ES-I3 (cell line): ENCODE measurements around the gene UTF1.

Source experiments
- H3K36me3 ChIP-seq: 2 replicates; pipeline ENCODE4 v1.6.1; 2013; ENCODE audit warnings: mild to moderate bottlenecking, low read length, control low read depth, moderate library complexity; ENCODE audit not compliant: insufficient read depth
- H3K4me1 ChIP-seq: 2 replicates; pipeline ENCODE4 v1.6.1; 2013; ENCODE audit warnings: mild to moderate bottlenecking, control low read depth, low read length; ENCODE audit not compliant: insufficient read depth
- H3K9ac ChIP-seq: 2 replicates; pipeline ENCODE4 v1.6.1; 2013; ENCODE audit warnings: low read depth, mild to moderate bottlenecking, low read length, moderate library complexity
- H3K9me3 ChIP-seq: 2 replicates; pipeline ENCODE4 v1.6.1; 2013; ENCODE audit warnings: mild to moderate bottlenecking, low read length, moderate library complexity; ENCODE audit not compliant: control insufficient read depth, insufficient read depth

Gene UTF1

GRCh38 chr10:133200621-133201031 is 29.4 kb upstream of the UTF1 start:
- H3K36me3 ChIP-seq: no peaks in the 10 kb centered on the region
- no peak overlapping the region for H3K9ac ChIP-seq
- no peaks in the 10 kb centered on the region for H3K9me3 ChIP-seq
- H3K4me1 ChIP-seq: no peaks in the 10 kb centered on the region

DNA sequence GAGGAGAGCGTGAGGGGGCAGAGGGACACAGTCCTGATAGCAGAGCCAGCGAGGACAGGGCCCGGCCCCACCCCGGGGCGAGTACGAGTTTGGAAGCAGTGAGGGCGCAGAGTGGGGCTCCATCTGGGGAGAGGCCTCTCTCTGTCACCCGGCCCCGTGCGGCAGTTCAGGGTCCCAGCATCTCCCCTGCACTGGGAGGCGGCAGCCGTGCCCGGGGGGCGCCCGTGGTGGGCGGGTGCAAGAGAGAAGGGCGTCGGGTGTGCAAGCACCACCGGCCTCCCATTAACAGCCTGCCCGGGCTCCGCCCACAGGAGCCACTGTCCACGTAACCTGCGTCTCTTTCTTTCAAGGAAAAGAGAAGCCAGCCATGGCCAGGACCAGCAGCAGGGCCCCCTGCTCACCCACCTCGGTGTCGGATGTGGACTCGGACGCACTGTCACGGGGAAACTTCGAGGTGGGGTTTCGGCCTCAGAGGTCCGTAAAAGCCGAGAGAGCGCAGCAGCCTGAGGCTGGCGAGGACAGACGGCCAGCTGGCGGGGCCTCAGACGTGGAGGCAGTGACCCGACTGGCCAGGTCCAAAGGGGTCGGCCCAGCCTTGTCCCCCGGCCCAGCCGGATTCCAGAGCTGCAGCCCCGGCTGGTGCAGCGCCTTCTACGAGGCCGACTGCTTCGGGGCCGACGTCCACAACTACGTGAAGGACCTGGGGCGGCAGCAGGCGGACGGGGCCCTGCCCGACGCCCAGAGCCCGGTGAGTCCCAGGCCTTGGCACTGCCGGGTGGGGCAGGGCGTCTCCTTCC is 28.7 kb upstream of the UTF1 start:
- Histone ChIP-seq H3K9me3 (no peaks in the 10 kb centered on the region), H3K4me1 (no peaks in the 10 kb centered on the region)

GRCh38 chr10:133201948-133202725 is 27.9 kb upstream of the UTF1 start:
- no peaks in the 10 kb centered on the region for H3K9me3 ChIP-seq
- H3K36me3 ChIP-seq: no peaks in the 10 kb centered on the region
- H3K4me1 ChIP-seq: no peaks in the 10 kb centered on the region
- H3K9ac ChIP-seq: no peak overlapping the region

More for the DNA sequence above, 28.7 kb upstream of the UTF1 start:
- Histone ChIP-seq H3K36me3 (no peaks in the 10 kb centered on the region), H3K9ac (no peak overlapping the region)

GRCh38 chr10:133202778-133203651 is 27.0 kb upstream of the UTF1 start:
- Histone ChIP-seq H3K4me1 (no peaks in the 10 kb centered on the region), H3K9ac (no peak overlapping the region), H3K9me3 (no peaks in the 10 kb centered on the region), H3K36me3 (no peaks in the 10 kb centered on the region)

- Histone ChIP-seq H3K4me1 (no peaks in the 10 kb centered on the region), H3K36me3 (no peaks in the 10 kb centered on the region), H3K9me3 (no peaks in the 10 kb centered on the region), H3K9ac (no peak overlapping the region)
These were observed 26.3 kb upstream of the UTF1 start for GRCh38 chr10:133203652-133204195.

DNA sequence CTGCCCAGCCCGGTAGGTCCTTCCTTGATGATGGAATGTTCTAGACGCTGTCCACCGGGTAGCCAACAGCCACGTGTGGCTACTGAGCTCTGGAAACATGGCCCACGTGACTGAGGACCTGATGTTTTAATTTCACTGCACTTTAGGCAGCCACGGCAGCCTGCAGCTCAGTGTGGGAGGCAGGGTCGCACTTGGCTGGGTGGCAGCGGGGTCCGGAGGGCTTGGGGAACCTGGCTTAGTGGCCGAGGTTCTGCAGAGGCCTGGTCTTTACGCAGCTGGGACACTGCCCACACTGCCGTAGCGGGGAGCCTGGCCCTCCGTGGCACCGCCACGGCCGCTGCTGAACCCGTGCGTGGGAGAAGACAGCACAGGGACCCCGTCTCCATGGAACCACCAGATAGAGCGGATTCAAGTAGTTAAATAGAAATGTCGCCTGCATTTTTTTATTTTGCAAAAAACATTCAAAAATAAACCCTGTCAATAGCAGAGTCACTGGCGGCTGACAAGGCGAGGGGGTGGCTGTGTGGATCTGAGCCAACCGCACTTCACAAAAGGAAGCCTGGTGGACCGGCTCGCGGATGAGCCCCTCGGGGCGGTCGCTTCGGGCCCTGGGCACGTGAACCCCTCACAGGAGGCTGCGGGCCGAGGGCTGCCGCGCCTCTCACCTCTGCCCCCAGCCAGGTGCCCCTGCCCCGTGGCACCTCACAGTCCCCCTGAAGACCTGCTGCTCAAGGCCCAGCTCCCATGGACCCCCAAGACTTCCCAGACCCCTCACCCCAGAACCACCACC is 25.6 kb upstream of the UTF1 start:
- Histone ChIP-seq H3K9me3 (no peaks in the 10 kb centered on the region), H3K36me3 (no peaks in the 10 kb centered on the region), H3K4me1 (no peaks in the 10 kb centered on the region), H3K9ac (no peak overlapping the region)

- no peaks in the 10 kb centered on the region for H3K9me3 ChIP-seq
- H3K9ac ChIP-seq: no peak overlapping the region
- no peaks in the 10 kb centered on the region for H3K4me1 ChIP-seq
- H3K36me3 ChIP-seq: no peaks in the 10 kb centered on the region
These were observed 24.9 kb upstream of the UTF1 start for GRCh38 chr10:133205146-133205545.

DNA sequence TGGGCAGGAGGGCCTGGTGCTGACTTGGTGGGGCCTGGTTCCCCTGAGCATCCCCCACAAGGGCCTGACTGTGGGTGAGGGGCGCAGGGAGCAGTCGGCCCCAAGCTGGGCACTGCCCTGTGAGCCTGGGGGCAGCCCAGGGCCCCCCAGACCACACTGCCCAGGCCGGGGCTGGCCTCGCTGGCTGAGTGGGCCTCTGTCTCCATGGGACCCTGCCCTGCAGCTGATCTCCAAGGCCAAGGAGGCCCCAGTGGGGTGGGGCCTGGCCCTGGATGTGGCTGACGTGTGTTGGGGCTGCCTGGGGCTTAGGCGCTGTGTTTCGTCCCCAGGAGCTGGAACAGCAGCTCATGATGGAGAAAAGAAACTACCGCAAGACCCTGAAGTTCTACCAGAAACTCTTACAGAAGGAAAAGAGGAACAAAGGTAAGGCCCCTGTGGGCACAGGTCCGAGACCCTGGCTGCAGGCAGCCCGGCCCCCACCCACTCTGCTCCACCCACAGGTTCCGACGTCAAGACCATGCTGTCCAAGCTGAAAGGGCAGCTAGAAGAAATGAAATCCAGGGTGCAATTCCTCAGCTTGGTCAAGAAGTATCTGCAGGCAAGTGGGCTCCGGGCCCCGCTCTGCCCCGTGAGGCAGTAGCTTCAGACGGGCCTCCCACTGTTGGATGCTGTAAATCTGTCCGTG is 23.5 kb upstream of the UTF1 start:
- H3K9me3 ChIP-seq: no peaks in the 10 kb centered on the region
- H3K36me3 ChIP-seq: no peaks in the 10 kb centered on the region
- H3K4me1 ChIP-seq: no peaks in the 10 kb centered on the region
- no peak overlapping the region for H3K9ac ChIP-seq

DNA sequence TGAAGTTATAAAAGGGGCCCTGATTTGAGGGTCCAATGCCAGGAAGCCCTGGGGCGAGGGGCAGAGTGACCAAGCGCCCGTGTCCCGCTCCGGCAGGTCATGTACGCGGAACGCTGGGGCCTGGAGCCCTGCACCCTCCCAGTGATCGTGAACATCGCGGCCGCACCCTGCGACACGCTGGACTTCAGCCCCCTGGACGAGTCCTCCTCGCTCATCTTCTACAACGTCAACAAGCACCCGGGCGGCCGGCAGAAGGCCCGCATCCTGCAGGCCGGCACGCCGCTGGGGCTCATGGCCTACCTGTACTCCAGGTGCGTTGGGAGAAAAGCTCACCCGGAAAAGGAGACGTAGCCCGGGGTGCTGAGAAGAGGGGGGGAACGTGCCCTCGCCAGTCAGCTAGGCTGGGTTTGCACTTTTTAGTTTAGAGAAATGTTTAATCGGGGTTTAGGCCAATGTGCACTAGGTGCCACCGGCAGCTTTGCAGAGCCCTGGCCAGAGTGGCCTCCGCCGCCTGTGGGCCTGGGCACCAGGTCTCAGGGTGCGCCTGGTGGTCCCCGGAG is 22.9 kb upstream of the UTF1 start:
- H3K9ac ChIP-seq: no peak overlapping the region
- no peaks in the 10 kb centered on the region for H3K4me1 ChIP-seq
- no peaks in the 10 kb centered on the region for H3K36me3 ChIP-seq
- no peaks in the 10 kb centered on the region for H3K9me3 ChIP-seq

GRCh38 chr10:133207627-133208026 is 22.4 kb upstream of the UTF1 start:
- H3K9ac ChIP-seq: no peak overlapping the region
- no peaks in the 10 kb centered on the region for H3K9me3 ChIP-seq

DNA sequence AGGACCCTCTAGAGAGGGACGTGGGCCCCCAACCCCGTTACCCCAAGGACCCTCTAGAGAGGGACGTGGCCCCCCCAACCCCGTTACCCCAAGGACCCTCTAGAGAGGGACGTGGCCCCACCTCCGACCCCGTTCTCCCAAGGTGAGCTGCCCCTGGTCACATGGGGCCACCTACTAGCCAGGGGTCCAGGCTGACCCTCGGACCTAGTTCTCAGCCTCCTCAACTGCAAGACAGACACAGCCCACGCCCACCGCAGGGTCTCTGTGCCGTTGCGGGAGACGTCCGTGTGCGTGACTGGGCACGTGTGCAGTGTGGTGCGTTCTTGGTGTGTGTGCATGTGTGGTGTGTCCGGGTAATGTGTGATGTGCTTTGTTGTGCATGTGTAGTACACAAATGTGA is 21.6 kb upstream of the UTF1 start:
- H3K9ac ChIP-seq: no peak overlapping the region
- no peaks in the 10 kb centered on the region for H3K4me1 ChIP-seq
- no peaks in the 10 kb centered on the region for H3K9me3 ChIP-seq
- no peaks in the 10 kb centered on the region for H3K36me3 ChIP-seq

More at GRCh38 chr10:133207627-133208026, 22.4 kb upstream of the UTF1 start:
- no peaks in the 10 kb centered on the region for H3K36me3 ChIP-seq
- H3K4me1 ChIP-seq: no peaks in the 10 kb centered on the region

DNA sequence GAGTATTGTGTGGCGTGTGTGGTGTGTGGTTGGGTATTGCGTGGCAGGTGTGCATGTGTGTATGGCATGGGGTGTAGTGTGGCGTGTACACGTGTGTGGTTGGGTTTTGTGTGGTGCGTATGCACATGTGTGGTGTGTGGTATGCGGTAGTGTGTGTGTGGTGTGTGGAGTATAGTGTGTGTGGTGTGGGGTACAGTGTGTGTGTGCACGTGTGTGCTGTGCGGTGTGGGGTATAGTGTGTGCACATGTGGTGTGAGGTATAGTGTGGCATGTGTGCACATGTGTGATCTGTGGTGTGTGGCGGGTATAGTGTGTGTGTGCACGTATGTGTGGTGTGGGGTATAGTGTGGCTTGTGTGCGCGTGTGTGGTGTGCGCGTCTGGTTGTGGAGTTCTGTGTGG is 20.9 kb upstream of the UTF1 start:
- Histone ChIP-seq H3K9me3 (no peaks in the 10 kb centered on the region), H3K4me1 (no peaks in the 10 kb centered on the region), H3K9ac (no peak overlapping the region), H3K36me3 (no peaks in the 10 kb centered on the region)

DNA sequence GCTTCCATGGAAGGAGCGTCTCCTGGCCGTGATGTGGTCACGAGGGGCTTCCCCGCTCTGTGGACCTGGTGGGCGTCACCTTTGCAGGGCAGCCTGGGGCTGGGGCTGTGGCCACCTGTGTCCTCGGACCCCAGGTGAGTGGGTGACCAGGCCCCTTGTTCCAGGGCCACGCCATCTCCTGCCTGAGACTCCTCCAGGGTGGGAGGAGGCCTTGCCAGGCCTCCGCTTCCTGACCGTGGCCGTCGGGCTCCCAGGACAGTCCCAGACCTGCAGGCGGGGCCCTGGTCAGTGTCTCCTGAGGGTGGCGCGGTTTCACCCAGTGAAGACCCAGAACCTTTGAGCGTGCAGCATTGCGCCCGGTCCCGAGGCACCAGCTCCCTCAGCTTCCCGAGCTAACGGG is 20.4 kb upstream of the UTF1 start:
- Histone ChIP-seq H3K9me3 (no peaks in the 10 kb centered on the region), H3K4me1 (no peaks in the 10 kb centered on the region), H3K9ac (no peak overlapping the region), H3K36me3 (no peaks in the 10 kb centered on the region)
